Smooth muscle cell (in vitro differentiated cells): Measurements from ENCODE around the gene LRRC9. TPM values are rescaled to one million over a fixed set of nuclear protein-coding genes. Genes with fewer than 3 reads are reported as not detected.
"Not testable (repeated sequence)": the region's sequence is repeated elsewhere in the genome, so short reads cannot be mapped to it uniquely, and the experiment has no call there.

Experiments used
- DNase-seq: peaks from one replicate; lab custom pipeline; 2025; ENCODE audit not compliant: unreplicated experiment; lab: John Stamatoyannopoulos, UW
- H2AFZ ChIP-seq: fragments of 200-600 bp; sonication (generic); 2 replicates; pipeline ENCODE4 v1.6.0; 2016; ENCODE audit warnings: antibody characterized with exemption, low read depth, mild to moderate bottlenecking
- H3F3A ChIP-seq: fragments of 200-600 bp; sonication (generic); 2 replicates; pipeline ENCODE4 v1.6.0; 2017; ENCODE audit warnings: antibody characterized with exemption, low read depth
- H3K27ac ChIP-seq: fragments of 200-600 bp; sonication (generic); 2 replicates; pipeline ENCODE4 v1.5.1; 2016; ENCODE audit warnings: low read depth, mild to moderate bottlenecking
- H3K27me3 ChIP-seq: fragments of 200-600 bp; sonication (generic); 2 replicates; pipeline ENCODE4 v1.6.1; 2016; ENCODE audit warnings: low read depth, mild to moderate bottlenecking
- H3K36me3 ChIP-seq: fragments of 200-600 bp; sonication (generic); 2 replicates; pipeline ENCODE4 v1.5.1; 2016; ENCODE audit warnings: low read depth
- H3K4me1 ChIP-seq: fragments of 200-600 bp; sonication (generic); 2 replicates; pipeline ENCODE4 v1.5.1; 2016; ENCODE audit warnings: low read depth
- H3K4me2 ChIP-seq: fragments of 200-600 bp; sonication (generic); 2 replicates; pipeline ENCODE4 v1.6.0; 2016; ENCODE audit warnings: mild to moderate bottlenecking
- H3K4me3 ChIP-seq: fragments of 200-600 bp; sonication (generic); 2 replicates; pipeline ENCODE4 v1.5.1; 2016; ENCODE audit warnings: mild to moderate bottlenecking
- H3K79me2 ChIP-seq: fragments of 200-600 bp; sonication (generic); 2 replicates; pipeline ENCODE4 v1.6.0; 2016; ENCODE audit warnings: low read depth, mild to moderate bottlenecking
- H3K9ac ChIP-seq: fragments of 200-600 bp; sonication (generic); 2 replicates; pipeline ENCODE4 v1.6.0; 2016; ENCODE audit warnings: low read depth
- H3K9me3 ChIP-seq: fragments of 200-600 bp; sonication (generic); replicated peaks from 2 replicates; pipeline ENCODE4 v1.5.1; 2016; ENCODE audit warnings: low read depth
- H4K20me1 ChIP-seq: fragments of 200-600 bp; sonication (generic); 2 replicates; pipeline ENCODE4 v1.6.0; 2016; ENCODE audit warnings: low read depth
- CTCF ChIP-seq: fragments of 200-600 bp; sonication (generic); IDR thresholded peaks from 2 replicates; pipeline ENCODE4 v1.5.1; 2017; ENCODE audit warnings: borderline replicate concordance, mild to moderate bottlenecking, antibody characterized with exemption; ENCODE audit not compliant: insufficient read depth, poor library complexity, severe bottlenecking
- WGBS: methylation state at CpG from one replicate; pipeline ENCODE4 v1.1.7; 2016; ENCODE audit warnings: low lambda C conversion rate; 5-methylcytosine and 5-hydroxymethylcytosine counted together
- polyA plus RNA-seq: library from polyadenylated mRNA; unstranded; fragments of >200 nt; fragmentation: Nextera tagmentation; extraction: Ambion mirVana; gene quantifications from 2 replicates; pipeline ENCODE4 v1.2.1, GENCODE V29; 2016
- total RNA-seq: library from RNA; depleted of rRNA; stranded (reverse); fragments of >200 nt; gene quantifications from 2 replicates; pipeline ENCODE4 v1.2.3, GENCODE V29; 2014

LRRC9 gene
- total and polyA plus RNA-seq, 2 experiments from 2014 or later: not detected

- H3K9me3 ChIP-seq: no peaks in the 10 kb centered on the region
- WGBS: 94% methylated on average over 1 of the region's 1 CpG
- H3K4me1 ChIP-seq: no peaks in the 10 kb centered on the region
- no peak for DNase-seq
- no peak overlapping the region for H2AFZ ChIP-seq
- TF ChIP-seq CTCF: no peak
- H3K36me3 ChIP-seq: no peaks in the 10 kb centered on the region
- no peaks in the 10 kb centered on the region for H3F3A ChIP-seq
- H4K20me1 ChIP-seq: no peaks in the 10 kb centered on the region
- H3K9ac ChIP-seq: no peak overlapping the region
- H3K27ac ChIP-seq: no peak overlapping the region
- H3K27me3 ChIP-seq: no peaks in the 10 kb centered on the region
- H3K4me2 ChIP-seq: no peak overlapping the region
- no peaks in the 10 kb centered on the region for H3K79me2 ChIP-seq
- no peak overlapping the region for H3K4me3 ChIP-seq
Measured at GRCh38 chr14:59998564-59998963, 78.6 kb downstream of the LRRC9 start.

- Histone ChIP-seq H3K9me3 (no peaks in the 10 kb centered on the region), H3K27ac (no peak overlapping the region), H3K4me1 (no peaks in the 10 kb centered on the region), H3K4me2 (no peak overlapping the region), H3K4me3 (no peak overlapping the region), H4K20me1 (no peaks in the 10 kb centered on the region), H3K9ac (no peak overlapping the region), H2AFZ (no peak overlapping the region), H3F3A (no peaks in the 10 kb centered on the region), H3K79me2 (no peaks in the 10 kb centered on the region), H3K27me3 (no peaks in the 10 kb centered on the region), H3K36me3 (no peaks in the 10 kb centered on the region)
- 83% methylated on average over 2 of the region's 2 CpGs for WGBS
- DNase-seq: no peak
- TF ChIP-seq CTCF: no peak
Measured at GRCh38 chr14:60002819-60003492, 83.0 kb downstream of the LRRC9 start.

- no peak overlapping the region for H2AFZ ChIP-seq
- 72% methylated on average over 3 of the region's 3 CpGs for WGBS
- no peaks in the 10 kb centered on the region for H3K9me3 ChIP-seq
- no peaks in the 10 kb centered on the region for H3F3A ChIP-seq
- H3K4me2 ChIP-seq: no peak overlapping the region
- no peaks in the 10 kb centered on the region for H3K4me1 ChIP-seq
- no peak for DNase-seq
- H4K20me1 ChIP-seq: no peaks in the 10 kb centered on the region
- no peak overlapping the region for H3K27ac ChIP-seq
- no peak for TF ChIP-seq CTCF
- H3K27me3 ChIP-seq: no peaks in the 10 kb centered on the region
- no peak overlapping the region for H3K4me3 ChIP-seq
- no peaks in the 10 kb centered on the region for H3K36me3 ChIP-seq
- no peak overlapping the region for H3K9ac ChIP-seq
- no peaks in the 10 kb centered on the region for H3K79me2 ChIP-seq
Measured at GRCh38 chr14:60003991-60004390, 84.0 kb downstream of the LRRC9 start.

GRCh38 chr14:60008042-60008441, 88.1 kb downstream of the LRRC9 start:
- DNase-seq: no peak
- 89% methylated on average over 1 of the region's 1 CpG for WGBS
- no peak overlapping the region for H3K9ac ChIP-seq
- TF ChIP-seq CTCF: no peak
- no peak overlapping the region for H3K27ac ChIP-seq
- H3K9me3 ChIP-seq: no peaks in the 10 kb centered on the region
- H3K36me3 ChIP-seq: no peaks in the 10 kb centered on the region
- no peaks in the 10 kb centered on the region for H3K79me2 ChIP-seq
- H3K4me3 ChIP-seq: no peak overlapping the region
- H4K20me1 ChIP-seq: no peaks in the 10 kb centered on the region
- H3K27me3 ChIP-seq: no peaks in the 10 kb centered on the region
- H2AFZ ChIP-seq: no peak overlapping the region
- no peaks in the 10 kb centered on the region for H3K4me1 ChIP-seq
- no peaks in the 10 kb centered on the region for H3F3A ChIP-seq
- H3K4me2 ChIP-seq: no peak overlapping the region

- WGBS: 56% methylated on average over 4 of the region's 4 CpGs
- not testable (repeated sequence) for H3K9me3 ChIP-seq, H3K9ac ChIP-seq, H3K4me2 ChIP-seq, H3K79me2 ChIP-seq, H3K36me3 ChIP-seq, H3K27me3 ChIP-seq, H3K4me1 ChIP-seq, H4K20me1 ChIP-seq, H3F3A ChIP-seq, H3K27ac ChIP-seq, H3K4me3 ChIP-seq, H2AFZ ChIP-seq, DNase-seq
Measured at GRCh38 chr14:60010263-60010662, 90.3 kb downstream of the LRRC9 start.
